Heart right ventricle (tissue), 16 donors: Measurements from ENCODE around the gene TMEM202. TPM values are rescaled to one million over a fixed set of nuclear protein-coding genes. Genes with fewer than 3 reads are reported as not detected.

Experiments
- ATAC-seq, 8 donors: fragments of 200-7000 bp; cut with Tn5 transposase; one replicate each; pipeline ENCODE4 v1.9.1; 2020; ENCODE audit warnings: mild to moderate bottlenecking in 8 of 8, moderate library complexity in 8 of 8, moderate number of reproducible peaks in 1 of 8
- DNase-seq, 2 donors: peaks; one replicate each; pipeline ENCODE4 v3.0.0-alpha.2; 2020
- H3K27ac ChIP-seq, 10 donors: fragments of 200-600 bp; sonication (generic) in 2 of 10; one replicate each; pipeline versions ENCODE4 v1.5.0 to v1.8.0; 2020 to 2022; ENCODE audit warnings: mild to moderate bottlenecking in 3 of 10
- H3K27me3 ChIP-seq, 7 donors: fragments of 200-600 bp; one replicate each; pipeline ENCODE4 v1.8.0; 2021 to 2022; ENCODE audit warnings: mild to moderate bottlenecking in 2 of 7
- H3K36me3 ChIP-seq, 9 donors: fragments of 200-600 bp; sonication (generic) in 1 of 9; one replicate each; pipeline versions ENCODE4 v1.5.0 to v1.8.0; 2020 to 2022; ENCODE audit warnings: mild to moderate bottlenecking in 2 of 9
- H3K4me1 ChIP-seq, 9 donors: fragments of 200-600 bp; sonication (generic) in 1 of 9; one replicate each; pipeline versions ENCODE4 v1.5.0 to v1.8.0; 2020 to 2022; ENCODE audit warnings: mild to moderate bottlenecking in 4 of 9
- H3K4me3 ChIP-seq, 10 donors: fragments of 200-600 bp; sonication (generic) in 2 of 10; one replicate each; pipeline versions ENCODE4 v1.5.0 to v1.8.0; 2020 to 2022; ENCODE audit warnings: mild to moderate bottlenecking in 7 of 10, moderate library complexity in 2 of 10
- H3K9me3 ChIP-seq, 11 donors: fragments of 200-600 bp in 10 of 11; sonication (generic) in 2 of 11; one replicate each; pipeline versions ENCODE4 v1.5.0 to v1.8.0; 2013 to 2022; ENCODE audit warnings: mild to moderate bottlenecking in 2 of 11, control low read depth in 1 of 11, moderate library complexity in 1 of 11
- CTCF ChIP-seq, 9 donors: fragments of 200-600 bp; sonication (generic) in 2 of 9; IDR thresholded peaks; one replicate each; pipeline versions ENCODE4 v1.5.0 to v1.8.0; 2021 to 2022; ENCODE audit warnings: antibody characterized with exemption in 9 of 9, mild to moderate bottlenecking in 5 of 9, moderate library complexity in 1 of 9
- WGBS, 2 donors: extraction: QIAGEN DNeasy Blood & Tissue Kit; methylation state at CpG; one replicate each; pipeline ENCODE4 v1.1.7; 2013; ENCODE audit warnings: inconsistent platforms in 1 of 2; 5-methylcytosine and 5-hydroxymethylcytosine counted together
- intact Hi-C, 10 donors: fragments of 100-400 bp; cut with DNase I; formaldehyde crosslinking; loops; one replicate each; pipeline versions ENCODE4 v1.11.1 to v1.14.2; 2022
- polyA plus RNA-seq, 2 donors: library from polyadenylated mRNA; stranded (reverse); fragments of 200-250 nt; gene quantifications; one replicate each; pipeline ENCODE4 v1.2.3, GENCODE V29; 2013
- total RNA-seq, 10 donors: library from RNA; stranded (reverse); fragmentation: NEBNext Ultra II Directional in 3 of 10; extraction: Animal tissue kit (Norgen Biotek cat#: 25700) in 3 of 10; gene quantifications; one replicate each; pipeline versions ENCODE4 v1.2.1 to v1.2.4, GENCODE V29; 2021 to 2023
- donor health status: Arrhythmogenic right ventricular cardiomyopathy.
- donor health status: ischemic (EF 13 %, LVEDD 7.1; RV severe dilation, severe dysfunction).
- donor health status: healthy with polysubstance abuse.
- donor health status: DM: no; HTN: yes; CAD: no.
- donor health status: DM: no; HTN: no; CAD: no.
- donor health status: ischemic (EF 25% LVEDD 6.9; RV normal size, moderate dysfunction).
- donor health status: ischemic (EF 25% LVEDD 5.7; RV mildly dilated, moderate dysfunction).
- donor health status: healthy.
- donor health status: DM: yes; HTN: yes; CAD: no.
- donor health status: Ischemic cardiomyopathy.
- donor health status: ischemic (EF 35%, LVEDD 5.7; RV mildly dilated, moderate dysfunction).
- donor health status: nonischemic (EF 11% LVEDD 7.7; RV severe dilation, severe dysfunction).
- donor health status: DM: yes; HTN: yes; CAD: no.
- donor health status: PGD.
- donor health status: ischemic (EF 29% LVEDD 5.4; RV normal size, mild dysfunction).
- donor health status: nonischemic (EF 23%, LVEDD 6.1; RV moderate dilation, normal function).

TMEM202 gene
- total and polyA plus RNA-seq, 12 donors, result not detected

DNA sequence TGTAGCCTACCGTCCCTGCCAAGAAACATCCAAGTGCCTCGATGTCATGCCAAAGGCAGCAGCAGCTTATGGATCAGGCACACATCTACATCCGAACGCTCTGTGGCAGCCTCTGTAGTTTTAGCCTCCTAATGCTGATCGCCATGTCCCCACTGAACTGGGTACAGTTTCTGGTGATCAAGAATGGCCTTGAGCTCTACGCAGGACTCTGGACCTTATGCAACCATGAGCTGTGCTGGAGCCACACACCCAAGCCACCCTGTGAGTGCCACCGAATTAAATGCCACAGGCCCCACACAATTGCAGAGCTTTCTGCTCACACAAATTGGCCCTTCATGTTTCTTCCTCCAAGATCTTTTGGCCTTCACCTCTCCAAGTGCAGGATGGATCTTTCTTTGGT lies 543 bp downstream of the TMEM202 start:
- Histone ChIP-seq H3K27me3 (peaks cover 0 to 6% (median 3%) of the 10 kb centered on the region in 7 donors), H3K4me3 (no peak overlapping the region), H3K27ac (no peak overlapping the region), H3K4me1 (peaks cover 0 to 10% (median 0%) of the 10 kb centered on the region in 9 donors), H3K9me3 (no peaks in the 10 kb centered on the region), H3K36me3 (no peaks in the 10 kb centered on the region)
- DNase-seq (no peak), ATAC-seq (no peak)
- TF ChIP-seq CTCF (IDR thresholded peaks at IDR 0.05), result no peak
- 87 to 93% methylated on average over 7 of the region's 7 CpGs for WGBS, 2 donors
- intact Hi-C loops, result no loop called here

GRCh38 chr15:72402726-72403125 lies 4.6 kb downstream of the TMEM202 start:
- no peak for ATAC-seq
- peaks cover 0 to 34% (median 17%) of the 10 kb centered on the region in 7 donors for H3K27me3 ChIP-seq
- H3K4me3 ChIP-seq, result no peak overlapping the region
- intact Hi-C loops, result no loop called here
- H3K4me1 ChIP-seq, result peaks cover 0 to 10% (median 0%) of the 10 kb centered on the region in 9 donors
- no peaks in the 10 kb centered on the region for H3K9me3 ChIP-seq
- no peaks in the 10 kb centered on the region for H3K36me3 ChIP-seq
- no peak for TF ChIP-seq CTCF (IDR thresholded peaks at IDR 0.05)
- no peak for DNase-seq
- WGBS, 2 donors, result 76 to 81% methylated on average over 5 of the region's 5 CpGs
- H3K27ac ChIP-seq, result no peak overlapping the region

DNA sequence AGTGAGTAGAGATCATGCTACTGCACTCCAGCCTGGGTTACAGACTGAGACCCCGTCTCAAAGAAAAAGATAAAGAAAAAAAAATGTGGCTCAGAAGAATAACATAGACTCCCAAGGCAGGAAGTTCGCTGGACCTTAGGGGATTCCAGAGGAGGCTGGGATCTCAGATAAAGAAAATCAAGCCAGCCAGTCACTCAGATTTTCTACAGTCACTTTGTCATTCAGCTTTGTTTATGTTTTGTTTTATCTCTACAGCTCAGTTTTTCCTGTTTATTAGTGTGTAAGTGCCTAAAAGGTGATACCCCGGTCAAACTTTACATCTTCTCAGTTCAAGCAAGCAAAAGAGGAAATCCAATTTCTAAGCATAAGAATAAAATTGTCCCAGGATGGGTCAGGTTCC lies 6.3 kb downstream of the TMEM202 start:
- H3K4me3 ChIP-seq, result no peak overlapping the region
- DNase-seq, result no peak
- H3K36me3 ChIP-seq, result no peaks in the 10 kb centered on the region
- ATAC-seq, result no peak
- H3K4me1 ChIP-seq, result peaks cover 0 to 5% (median 0%) of the 10 kb centered on the region in 9 donors
- H3K27ac ChIP-seq, result no peak overlapping the region
- no peaks in the 10 kb centered on the region for H3K9me3 ChIP-seq
- peaks cover 0 to 41% (median 17%) of the 10 kb centered on the region in 7 donors for H3K27me3 ChIP-seq
- intact Hi-C loops, result no loop called here
- 23 to 35% methylated on average over 3 of the region's 3 CpGs for WGBS, 2 donors
- TF ChIP-seq CTCF (IDR thresholded peaks at IDR 0.05), result no peak

DNA sequence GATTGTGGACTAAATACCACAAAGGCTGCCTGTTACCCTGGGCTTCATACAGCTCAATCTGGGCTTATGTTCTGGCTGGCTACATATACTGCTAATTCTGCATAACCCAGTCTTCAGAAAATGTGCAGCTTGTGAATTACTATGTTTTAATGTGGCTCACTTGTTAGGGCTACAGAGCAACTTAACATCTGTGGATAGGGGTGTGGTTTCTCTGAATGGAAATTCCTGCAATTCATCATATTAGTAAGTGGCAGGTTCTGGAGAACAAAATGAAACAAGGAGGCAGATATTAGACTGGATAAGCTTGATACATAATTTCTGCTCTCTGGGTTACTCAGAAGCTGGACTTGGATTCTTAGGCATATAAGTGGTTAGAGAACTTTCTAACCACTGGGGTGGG lies 6.7 kb downstream of the TMEM202 start:
- Histone ChIP-seq H3K9me3 (no peaks in the 10 kb centered on the region), H3K27ac (no peak overlapping the region), H3K4me3 (no peak overlapping the region), H3K27me3 (peaks cover 0 to 41% (median 17%) of the 10 kb centered on the region in 7 donors), H3K4me1 (peaks cover 0 to 5% (median 0%) of the 10 kb centered on the region in 9 donors), H3K36me3 (no peaks in the 10 kb centered on the region)
- no peak for DNase-seq
- ATAC-seq, result no peak
- intact Hi-C loops, result no loop called here
- no peak for TF ChIP-seq CTCF (IDR thresholded peaks at IDR 0.05)
